Fibroblast of villous mesenchyme (primary cell): ENCODE data around the gene ZNF879. TPM values are rescaled to one million over a fixed set of nuclear protein-coding genes. Genes with fewer than 3 reads are reported as not detected.
A peak's percentile ranks its signal among the peaks of the same experiment; 100 is the strongest.

ENCODE experiments used
- DNase-seq: peaks from one replicate; pipeline ENCODE4 v3.0.0-alpha.2; 2010; ENCODE audit warnings: low read depth
- H3K4me3 ChIP-seq: 2 replicates; pipeline ENCODE4 v1.5.1; 2011; ENCODE audit warnings: low read depth, mild to moderate bottlenecking, low read length
- total RNA-seq: library from RNA; depleted of rRNA; stranded (reverse); fragments of >200 nt; gene quantifications from 2 replicates; pipeline ENCODE4 v1.2.3, GENCODE V29; 2012
- TF ChIP-seq, protein P1 (sequence below): IDR thresholded peaks from 2 replicates; pipeline ENCODE4 v1.5.1; 2012; ENCODE audit warnings: low read depth, mild to moderate bottlenecking, low read length; ENCODE audit not compliant: insufficient read depth

Gene ZNF879
- 2.6 and 5.6 TPM in 2 replicates for total RNA-seq

DNA sequence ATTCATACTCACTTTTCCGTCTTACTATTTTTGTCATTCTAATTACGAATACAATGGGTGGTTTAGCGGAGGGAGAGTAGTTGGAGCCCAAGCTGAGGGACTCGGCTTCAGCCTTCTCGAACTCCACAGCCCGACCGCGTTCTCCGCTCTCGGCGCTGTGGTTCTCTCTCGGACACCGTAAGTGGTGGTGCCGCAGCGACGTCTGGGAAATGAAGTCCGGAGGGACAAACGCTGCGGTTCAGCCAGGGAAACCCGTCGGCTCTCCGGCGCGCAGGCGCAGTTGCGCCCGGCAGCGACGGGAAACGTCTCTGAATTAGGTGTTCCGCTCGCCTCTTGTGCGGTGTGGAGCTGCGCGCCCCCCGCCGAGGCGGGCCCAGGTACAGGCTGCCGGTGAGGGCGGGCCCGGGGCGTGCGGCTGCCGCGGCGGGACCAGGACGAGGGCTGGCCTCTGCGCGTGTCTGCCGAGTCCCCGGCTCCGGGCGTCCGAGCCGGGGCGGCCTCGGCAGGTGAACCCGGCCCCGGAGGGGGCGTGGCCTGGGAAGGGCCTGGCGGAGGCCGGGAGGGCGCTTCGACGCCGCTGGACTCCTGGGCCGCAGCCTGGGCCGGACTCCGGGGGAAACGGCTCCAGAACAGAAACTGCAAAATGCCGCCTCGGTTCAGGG, at the start of gene ZNF879:
ZNF879 (plus strand) TSS at position 277 of the 662 bp plus-strand sequence. CDS start 1,201 bp downstream, outside the sequence.
- TF ChIP-seq, protein P1, sequence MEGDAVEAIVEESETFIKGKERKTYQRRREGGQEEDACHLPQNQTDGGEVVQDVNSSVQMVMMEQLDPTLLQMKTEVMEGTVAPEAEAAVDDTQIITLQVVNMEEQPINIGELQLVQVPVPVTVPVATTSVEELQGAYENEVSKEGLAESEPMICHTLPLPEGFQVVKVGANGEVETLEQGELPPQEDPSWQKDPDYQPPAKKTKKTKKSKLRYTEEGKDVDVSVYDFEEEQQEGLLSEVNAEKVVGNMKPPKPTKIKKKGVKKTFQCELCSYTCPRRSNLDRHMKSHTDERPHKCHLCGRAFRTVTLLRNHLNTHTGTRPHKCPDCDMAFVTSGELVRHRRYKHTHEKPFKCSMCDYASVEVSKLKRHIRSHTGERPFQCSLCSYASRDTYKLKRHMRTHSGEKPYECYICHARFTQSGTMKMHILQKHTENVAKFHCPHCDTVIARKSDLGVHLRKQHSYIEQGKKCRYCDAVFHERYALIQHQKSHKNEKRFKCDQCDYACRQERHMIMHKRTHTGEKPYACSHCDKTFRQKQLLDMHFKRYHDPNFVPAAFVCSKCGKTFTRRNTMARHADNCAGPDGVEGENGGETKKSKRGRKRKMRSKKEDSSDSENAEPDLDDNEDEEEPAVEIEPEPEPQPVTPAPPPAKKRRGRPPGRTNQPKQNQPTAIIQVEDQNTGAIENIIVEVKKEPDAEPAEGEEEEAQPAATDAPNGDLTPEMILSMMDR = no peak
- peak; percentile 96 for DNase-seq
- H3K4me3 ChIP-seq = peak within 1 kb of the TSS; percentile 79

DNA sequence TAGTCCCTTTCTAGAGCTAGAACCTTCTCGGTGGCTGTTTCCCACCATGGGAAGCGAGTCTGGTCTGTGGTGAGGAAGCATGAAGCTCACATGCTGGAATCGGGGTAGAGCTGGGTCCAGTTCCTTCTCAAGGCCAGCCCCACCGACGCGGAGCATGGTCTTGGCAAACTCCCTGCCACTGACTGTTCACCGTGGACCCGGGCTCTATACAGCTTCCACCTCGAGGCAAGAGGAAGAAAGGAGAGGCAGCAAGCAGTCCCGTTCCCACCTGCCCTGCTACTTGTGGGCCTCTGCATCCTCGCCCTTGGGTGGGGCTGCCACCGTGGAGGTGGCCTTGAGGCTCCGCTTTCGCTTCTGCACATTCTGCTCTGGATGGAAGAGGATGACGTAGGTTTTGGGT, 42.2 kb upstream of the ZNF879 start:
- TF ChIP-seq, protein P1 = no peak
- no peak for DNase-seq
- H3K4me3 ChIP-seq = no peak overlapping the region

DNA sequence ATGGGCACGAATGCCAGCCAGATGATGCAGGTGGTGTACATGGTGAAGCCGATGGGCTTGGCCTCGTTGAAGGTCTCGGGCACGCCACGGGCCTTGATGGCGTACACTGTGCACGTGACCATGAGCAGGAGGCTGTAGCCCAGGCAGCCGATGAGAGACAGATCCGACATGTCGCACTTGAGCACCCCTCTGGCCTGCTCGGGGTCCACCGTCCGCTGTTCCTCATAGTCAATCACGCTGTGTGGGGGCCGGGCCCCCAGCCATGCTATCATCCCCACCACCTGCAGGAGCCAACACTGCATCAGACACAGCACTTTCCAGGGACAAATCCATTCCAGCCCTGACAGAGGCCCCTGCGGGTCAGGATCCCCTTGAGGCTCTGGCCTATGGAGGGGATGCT, 40.7 kb upstream of the ZNF879 start:
- no peak for DNase-seq
- TF ChIP-seq, protein P1 = no peak
- no peak overlapping the region for H3K4me3 ChIP-seq

DNA sequence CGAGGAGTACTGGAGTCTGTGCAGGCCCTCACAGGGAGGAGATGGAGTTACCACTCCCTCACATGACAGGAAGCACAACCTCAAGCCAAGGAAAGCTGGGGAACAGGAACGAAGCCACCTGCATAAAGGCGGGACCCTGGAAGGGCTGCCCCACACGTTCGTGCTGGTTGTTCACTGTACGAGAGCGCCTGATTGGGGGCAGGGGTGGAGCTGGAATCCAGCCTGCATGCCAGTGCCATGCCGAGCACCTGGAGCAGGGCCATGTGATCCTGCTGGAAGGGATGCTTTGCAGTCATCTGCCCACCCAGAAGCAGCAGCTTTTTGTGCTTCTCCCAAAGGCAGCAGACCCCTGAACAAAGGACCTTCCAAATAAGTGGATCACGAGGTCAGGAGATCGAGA, 39.9 kb upstream of the ZNF879 start:
- TF ChIP-seq, protein P1 = no peak
- H3K4me3 ChIP-seq = no peak overlapping the region
- no peak for DNase-seq

DNA sequence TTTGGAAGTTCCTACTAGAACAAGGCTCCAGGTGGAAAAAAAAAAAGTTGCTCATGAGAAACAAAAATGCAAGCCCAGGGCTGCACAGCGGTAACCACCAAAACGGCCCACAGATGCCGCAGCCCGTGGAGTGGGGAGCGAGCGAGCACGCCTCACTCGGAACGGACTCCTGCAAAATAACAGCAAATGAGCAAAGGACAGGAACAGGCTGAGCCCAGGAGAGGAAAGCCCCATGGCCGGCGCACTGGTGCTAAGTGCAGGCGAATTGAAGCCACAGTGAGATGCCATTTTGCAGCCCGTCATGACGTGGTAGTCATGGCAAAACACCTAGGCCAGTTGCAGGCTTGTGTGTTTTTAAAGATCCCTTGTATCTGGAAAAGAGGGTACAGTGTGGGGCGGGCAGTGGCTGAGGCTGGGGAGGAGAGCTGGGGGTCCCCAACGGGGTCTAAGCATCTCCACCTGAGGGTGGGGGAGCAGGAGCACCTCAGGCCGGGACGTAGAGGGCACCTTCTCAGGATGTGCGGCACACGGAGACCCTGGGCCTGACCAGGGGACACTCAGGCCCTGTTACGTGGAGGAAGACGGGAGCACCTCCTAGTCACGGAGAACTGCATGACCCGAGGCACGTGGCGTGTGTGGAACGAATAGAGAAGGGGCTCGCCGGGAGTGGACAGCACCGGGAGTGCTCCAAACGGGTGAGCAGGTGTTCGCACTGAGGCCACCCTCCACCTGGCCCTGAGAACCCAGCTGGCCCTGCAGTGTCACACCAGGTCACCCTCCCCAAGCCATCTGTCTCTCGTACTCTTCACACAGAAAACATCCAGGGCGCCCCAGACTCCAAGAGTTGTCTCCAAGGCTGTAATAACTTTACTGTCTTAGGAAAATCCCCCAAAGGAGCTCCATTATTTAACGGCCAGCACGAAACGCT, 39.2 kb upstream of the ZNF879 start:
- TF ChIP-seq, protein P1 = no peak
- no peak overlapping the region for H3K4me3 ChIP-seq

DNA sequence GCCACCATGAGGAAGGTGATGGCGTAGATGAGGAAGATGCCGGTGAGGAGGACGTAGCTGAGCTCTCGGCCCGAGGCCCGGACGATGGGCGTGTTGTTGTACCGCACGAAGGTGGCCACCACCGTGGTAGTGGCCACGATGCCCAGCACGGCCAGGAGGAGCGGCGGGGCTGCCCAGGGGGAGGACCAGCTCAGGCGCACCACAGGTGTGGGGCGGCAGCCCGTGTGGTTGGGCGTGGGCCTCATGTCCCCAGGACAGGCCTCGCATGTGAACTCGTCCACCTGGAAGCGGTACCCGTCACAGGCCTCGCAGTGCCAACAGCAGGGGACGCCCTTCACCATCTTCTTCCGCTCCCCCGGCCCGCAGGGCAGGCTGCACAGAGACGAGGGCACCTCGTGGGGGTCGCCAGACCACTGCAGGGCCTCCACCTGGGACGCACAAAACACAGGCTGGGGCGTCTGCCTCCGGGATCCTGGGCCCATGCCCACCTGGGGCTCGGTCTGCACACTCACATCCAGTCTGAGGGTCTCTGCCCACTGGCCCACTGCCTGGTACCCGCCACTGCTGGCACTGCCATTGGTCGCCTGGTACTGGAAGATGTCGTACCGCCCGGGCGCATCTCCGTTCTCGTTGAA, 37.2 kb upstream of the ZNF879 start:
- H3K4me3 ChIP-seq = no peak overlapping the region
- no peak for DNase-seq

More for the DNA sequence above, 39.2 kb upstream of the ZNF879 start:
- no peak for DNase-seq

More for the DNA sequence above, 37.2 kb upstream of the ZNF879 start:
- TF ChIP-seq, protein P1 = no peak
